GM12892 (cell line): Measurements from ENCODE around the gene AP4E1.

Source experiments
- POLR2AphosphoS5 ChIP-seq: IDR thresholded peaks from 2 replicates; pipeline ENCODE4 v1.6.1; 2011; ENCODE audit warnings: low read depth, low read length, control low read depth
- TAF1 ChIP-seq: IDR thresholded peaks from 2 replicates; pipeline ENCODE4 v1.6.1; 2011; ENCODE audit warnings: low read depth, mild to moderate bottlenecking, control low read depth, low read length, borderline replicate concordance

DNA sequence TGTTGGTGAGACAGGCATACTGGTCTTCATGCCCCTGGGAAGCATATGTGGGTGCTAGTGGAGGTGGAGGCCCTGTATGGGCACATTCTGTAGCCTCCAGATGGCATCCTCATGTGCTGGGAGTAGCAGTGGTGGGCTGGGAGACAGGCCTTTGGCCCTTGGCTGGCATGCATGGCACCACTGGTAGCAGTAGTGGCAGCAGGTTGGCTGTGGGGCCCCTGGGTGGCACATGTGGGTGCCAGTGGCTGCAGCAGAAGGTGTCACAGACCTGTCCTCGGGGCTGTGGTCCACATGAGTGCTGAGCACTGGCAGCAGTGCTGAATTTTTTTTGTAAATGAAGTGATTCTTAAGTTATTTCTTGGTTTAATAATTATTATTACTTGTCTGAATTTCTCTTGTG, 115.0 kb downstream of the AP4E1 start:
- TF ChIP-seq POLR2AphosphoS5, result no peak
- no peak for TF ChIP-seq TAF1
